ENCODE data around the gene SPEF2. TPM values are rescaled to one million over a fixed set of nuclear protein-coding genes. Genes with fewer than 3 reads are reported as not detected.

The SPEF2 gene
- total RNA-seq, 4 donors from 2014 or later: 6.3 to 15.2 (median 8.5) TPM

- TF ChIP-seq CTCF (IDR thresholded peaks at IDR 0.05; ENCODE audit: low read depth): no peak
These were observed 199.3 kb downstream of the SPEF2 start for GRCh38 chr5:35816881-35817521.

GRCh38 chr5:35819026-35819425, 201.4 kb downstream of the SPEF2 start:
- no peak for TF ChIP-seq CTCF (IDR thresholded peaks at IDR 0.05; ENCODE audit: low read depth)

- TF ChIP-seq CTCF (IDR thresholded peaks at IDR 0.05; ENCODE audit: low read depth): no peak
These were observed 202.0 kb downstream of the SPEF2 start for GRCh38 chr5:35819668-35820067.

GRCh38 chr5:35820735-35821134, 203.1 kb downstream of the SPEF2 start:
- TF ChIP-seq CTCF (IDR thresholded peaks at IDR 0.05; ENCODE audit: low read depth): no peak

- TF ChIP-seq CTCF (IDR thresholded peaks at IDR 0.05; ENCODE audit: low read depth): no peak
These were observed 203.8 kb downstream of the SPEF2 start for GRCh38 chr5:35821513-35821912.

- no peak for TF ChIP-seq CTCF (IDR thresholded peaks at IDR 0.05; ENCODE audit: low read depth)
These were observed 204.8 kb downstream of the SPEF2 start for GRCh38 chr5:35822511-35822910.

GRCh38 chr5:35823347-35824098, 205.9 kb downstream of the SPEF2 start:
- no peak for TF ChIP-seq CTCF (IDR thresholded peaks at IDR 0.05; ENCODE audit: low read depth)

Data from subcutaneous adipose tissue (tissue), 4 donors.